Measurements from ENCODE around the gene TM4SF20.

Gene TM4SF20, protein sequence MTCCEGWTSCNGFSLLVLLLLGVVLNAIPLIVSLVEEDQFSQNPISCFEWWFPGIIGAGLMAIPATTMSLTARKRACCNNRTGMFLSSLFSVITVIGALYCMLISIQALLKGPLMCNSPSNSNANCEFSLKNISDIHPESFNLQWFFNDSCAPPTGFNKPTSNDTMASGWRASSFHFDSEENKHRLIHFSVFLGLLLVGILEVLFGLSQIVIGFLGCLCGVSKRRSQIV

DNA sequence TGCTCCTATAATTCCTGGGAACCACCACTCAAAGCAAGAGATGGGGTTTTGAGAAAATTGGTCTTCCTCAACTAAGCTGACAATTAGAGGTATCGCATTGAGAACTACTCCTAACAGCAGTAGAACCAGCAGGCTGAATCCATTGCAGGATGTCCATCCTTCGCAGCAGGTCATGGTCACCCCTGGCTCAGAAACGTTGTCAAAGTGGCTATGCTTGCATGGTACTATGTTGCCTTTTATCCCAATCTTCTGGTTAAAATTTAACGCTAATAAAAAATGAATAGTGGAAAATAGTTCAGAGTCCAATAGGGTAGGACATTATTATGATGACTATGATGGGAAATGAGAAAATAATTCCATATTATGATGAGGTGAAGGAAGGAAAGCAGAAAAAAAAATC lies at the start of gene TM4SF20:
TSS of gene TM4SF20 (minus strand) at position 212 of the 400 bp plus-strand sequence. CDS start at position 174, 38 bp downstream.
- no peak for DNase-seq

DNA sequence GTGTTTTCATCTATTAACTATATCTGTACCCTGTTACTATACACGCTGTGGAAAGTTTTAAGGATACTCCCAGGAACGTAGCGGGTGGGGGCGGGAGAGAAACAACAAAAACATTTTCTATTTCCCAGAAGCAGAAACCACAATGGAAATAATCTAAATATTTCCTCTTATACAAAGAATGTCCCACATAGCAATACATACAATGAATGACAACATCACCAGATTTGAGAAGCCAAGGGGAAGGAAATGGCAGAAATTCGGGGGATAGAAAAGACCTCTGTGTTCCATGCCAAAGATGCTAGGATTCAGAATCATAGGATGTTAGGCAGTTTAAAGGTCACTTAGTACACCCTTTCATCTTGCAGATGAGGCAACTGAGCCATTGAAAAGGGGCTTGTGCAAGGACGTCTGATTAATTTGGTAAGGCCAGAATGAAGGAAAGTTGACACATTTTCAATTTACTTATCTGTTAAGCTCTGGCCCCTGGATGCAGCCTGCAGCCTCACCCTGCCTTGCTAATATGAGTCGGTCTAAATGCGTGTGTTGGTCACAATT lies 49.7 kb upstream of the TM4SF20 start:
- DNase-seq = no peak

GRCh38 chr2:227423656-227424499 lies 44.8 kb upstream of the TM4SF20 start:
- DNase-seq = no peak

DNA sequence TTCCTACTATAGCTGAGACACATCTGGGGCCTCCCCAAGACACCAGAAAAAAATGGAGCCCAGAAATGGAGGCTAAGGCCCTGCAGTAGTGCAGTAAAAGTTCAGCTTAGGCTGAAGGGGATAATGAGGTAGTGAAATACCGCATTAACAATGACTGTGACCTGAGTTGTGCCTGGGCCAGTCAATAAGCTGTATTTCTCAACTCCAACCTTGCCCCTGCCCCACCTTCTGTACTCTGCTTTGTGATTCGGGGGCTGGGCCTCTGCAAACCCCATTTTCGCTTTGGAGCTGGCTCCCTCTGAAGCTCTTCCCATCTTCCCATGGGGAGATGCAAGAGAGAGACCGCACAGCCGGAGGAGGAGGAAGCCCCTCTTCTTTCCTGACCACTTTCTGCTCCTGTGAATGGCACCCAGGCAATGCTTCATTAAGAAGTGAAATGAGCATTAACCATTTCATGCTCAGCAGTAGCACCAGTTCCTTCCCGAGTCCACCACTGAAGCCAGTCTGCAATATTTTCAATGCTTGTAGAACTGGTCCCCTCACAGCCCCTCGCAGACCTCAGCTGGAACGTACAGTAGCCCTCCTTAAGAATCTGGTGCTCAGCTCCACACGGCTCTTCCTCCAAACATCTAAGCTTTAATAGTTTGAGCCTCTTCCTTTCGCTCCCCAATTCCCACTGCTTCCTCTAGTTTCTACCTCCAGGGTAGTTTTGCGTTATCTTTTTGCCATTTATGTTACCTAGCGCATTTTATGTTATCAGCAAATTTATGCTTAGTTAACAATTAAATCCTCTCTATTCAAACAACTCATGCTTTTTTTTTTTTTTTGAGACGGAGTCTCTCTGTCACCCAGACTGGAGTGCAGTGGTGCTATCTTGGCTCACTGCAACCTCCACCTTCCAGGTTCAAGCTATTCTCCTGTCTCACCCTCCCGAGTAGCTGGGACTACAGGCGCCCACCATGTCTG lies 41.3 kb upstream of the TM4SF20 start:
- DNase-seq = no peak

- DNase-seq = no peak
Measured at GRCh38 chr2:227416701-227417100, 37.6 kb upstream of the TM4SF20 start.

- DNase-seq = no peak
Measured at GRCh38 chr2:227415538-227416424, 36.7 kb upstream of the TM4SF20 start.

DNA sequence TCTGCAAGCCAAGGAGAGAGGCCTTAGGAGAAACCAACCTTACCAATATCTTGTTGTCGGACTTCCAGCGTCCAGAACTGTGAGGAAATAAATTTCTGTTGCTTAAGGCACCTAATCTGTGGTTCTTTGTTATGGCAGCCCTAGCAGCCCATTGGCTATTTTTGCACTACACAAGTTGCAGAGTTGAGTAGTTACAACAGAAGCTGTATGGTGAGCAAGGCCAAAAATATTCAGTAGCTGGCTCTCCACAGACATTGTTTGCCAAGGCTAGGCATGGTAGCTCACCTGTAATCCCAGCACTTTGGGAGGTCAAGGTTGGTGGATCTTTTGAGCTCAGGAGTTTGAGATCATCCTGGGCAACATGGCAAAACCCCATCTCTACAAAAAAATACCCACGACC lies 35.7 kb upstream of the TM4SF20 start:
- no peak for DNase-seq

DNA sequence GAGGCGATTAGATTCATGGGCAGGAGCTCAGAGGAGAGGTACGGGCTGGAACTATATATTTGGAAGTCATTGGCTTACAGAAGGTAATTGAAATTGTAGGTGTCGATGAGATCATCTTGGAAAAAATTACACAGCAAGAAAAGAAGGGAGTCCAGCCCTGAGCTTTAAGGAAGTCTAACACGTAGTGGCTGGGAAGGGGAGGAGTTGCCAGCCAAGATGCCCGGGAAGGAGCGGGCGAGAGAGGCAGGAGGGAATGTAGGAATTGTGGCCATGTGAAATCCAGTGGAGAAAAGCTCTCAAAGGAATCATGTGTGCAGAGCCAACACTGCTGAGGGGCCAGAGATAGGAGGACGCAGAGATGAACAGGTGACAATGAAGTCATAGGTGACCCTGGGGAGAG lies 34.3 kb upstream of the TM4SF20 start:
- DNase-seq = no peak

DNA sequence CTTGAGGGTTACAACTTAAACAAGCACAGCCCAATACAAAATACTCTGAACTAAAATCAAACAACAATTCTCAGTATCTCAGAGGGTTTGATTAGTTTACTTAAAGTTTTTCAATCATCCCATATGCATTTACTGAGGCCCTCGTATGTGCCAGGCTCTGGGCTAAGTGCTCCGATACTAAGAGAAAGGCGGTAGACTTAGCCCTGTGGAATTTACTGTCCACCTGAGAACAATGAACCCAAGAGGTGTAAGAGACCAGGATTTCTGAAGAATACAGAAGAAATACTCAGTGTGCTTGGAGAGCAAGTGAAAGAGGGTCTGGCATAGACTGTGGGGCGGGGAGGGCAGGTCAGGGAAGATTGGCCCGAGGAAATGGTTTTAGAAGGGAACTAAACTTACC lies 33.8 kb upstream of the TM4SF20 start:
- DNase-seq = no peak

- no peak for DNase-seq
Measured at GRCh38 chr2:227411990-227412350, 32.9 kb upstream of the TM4SF20 start.

DNA sequence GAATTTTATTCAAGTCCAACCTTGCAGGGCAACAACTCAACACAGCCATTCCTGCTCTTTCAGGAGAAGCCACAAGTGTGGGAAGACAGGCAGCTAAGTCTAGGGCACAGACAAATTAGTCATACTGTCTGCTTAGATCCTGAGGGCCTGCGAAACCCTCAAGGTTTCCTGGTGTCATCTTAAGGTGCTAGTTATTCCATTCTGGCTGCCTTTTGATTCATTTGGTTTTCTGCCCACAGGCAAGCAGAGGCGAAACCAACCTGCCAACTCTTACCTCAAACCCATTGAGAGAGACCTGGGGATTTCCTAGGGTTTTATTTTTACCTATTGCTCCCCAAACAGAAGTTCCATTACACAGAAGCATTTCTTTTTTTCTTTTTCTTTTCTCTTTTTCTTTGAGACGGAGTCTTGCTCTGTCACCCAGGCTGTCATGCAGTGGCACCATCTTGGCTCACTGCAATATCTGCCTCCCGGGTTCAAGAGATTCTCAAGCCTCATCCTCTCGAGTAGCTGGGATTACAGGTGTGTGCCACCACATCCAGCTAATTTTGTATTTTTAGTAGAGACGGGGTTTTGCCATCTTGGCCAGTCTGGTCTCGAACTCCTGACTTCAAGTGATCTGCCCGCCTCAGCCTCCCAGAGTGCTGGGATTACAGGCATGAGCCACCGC lies 32.3 kb upstream of the TM4SF20 start:
- DNase-seq = peak; percentile 83

GRCh38 chr2:227410191-227410590 lies 31.1 kb upstream of the TM4SF20 start:
- DNase-seq = no peak

DNA sequence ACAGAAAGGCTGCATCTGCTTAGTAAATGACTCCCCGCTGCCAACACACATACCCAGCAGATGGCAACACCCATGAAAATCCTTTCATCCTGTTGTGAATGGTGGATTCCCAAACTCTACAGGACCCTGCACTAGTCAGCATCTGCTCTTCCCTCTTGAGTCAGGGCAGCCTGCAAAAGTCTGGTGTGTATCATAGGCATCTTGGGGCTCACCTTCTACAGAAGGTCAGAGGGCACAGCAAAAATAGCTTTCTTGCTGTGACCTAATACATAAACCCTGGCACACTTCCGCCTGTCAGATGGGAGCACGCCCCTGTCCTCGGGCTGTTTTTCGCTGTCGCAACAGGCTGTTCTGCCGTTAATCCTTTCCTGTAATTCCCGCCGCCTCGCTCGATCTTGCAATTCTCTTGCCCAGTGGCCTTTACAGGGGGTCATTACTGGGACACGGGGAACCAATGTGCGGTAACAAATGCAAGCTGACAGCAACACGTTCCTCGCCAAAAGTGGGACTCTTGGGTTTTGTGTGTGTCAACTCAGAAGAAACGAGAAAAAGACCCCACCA lies 28.6 kb upstream of the TM4SF20 start:
- DNase-seq = no peak

DNA sequence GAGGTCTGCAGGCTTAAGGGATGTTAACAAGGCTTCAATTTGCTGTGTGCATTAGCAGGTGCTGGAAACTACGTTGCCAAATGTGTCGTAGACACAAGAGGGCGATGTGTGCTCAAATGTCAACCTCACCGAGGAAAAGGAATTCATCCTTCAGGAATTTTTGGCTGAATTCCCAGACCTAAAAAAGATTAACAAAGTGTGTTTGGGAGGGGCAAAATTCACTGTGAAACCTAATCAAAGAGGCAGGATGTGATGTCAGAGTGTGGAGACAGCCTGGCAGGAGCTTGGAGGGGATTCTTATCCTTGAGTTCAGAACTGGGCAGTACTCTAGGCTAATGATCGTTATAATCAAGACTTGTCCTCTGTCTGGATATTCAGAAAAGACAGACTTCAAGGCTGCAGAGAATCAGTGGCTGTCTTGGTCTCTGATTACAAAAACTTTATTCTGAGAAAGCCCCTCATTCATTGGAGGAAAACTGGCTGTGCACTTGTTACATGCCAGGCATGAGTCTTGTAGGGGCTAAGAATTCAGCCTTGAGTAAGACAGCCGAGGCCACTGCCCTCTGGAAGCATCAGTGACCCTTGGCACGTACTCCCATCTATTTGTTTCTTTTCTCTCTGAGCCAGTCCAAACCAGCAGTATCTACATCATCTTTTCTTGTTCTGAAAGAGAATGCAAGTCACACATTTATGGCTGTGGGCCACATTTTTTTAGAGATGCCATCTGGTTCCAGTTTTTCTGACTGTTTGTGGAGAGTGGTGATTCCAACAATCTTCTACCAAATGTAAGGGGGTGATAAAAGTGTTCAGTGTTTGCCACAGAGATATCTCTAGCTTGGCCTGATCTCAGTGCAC lies 27.3 kb upstream of the TM4SF20 start:
- DNase-seq = no peak

DNA sequence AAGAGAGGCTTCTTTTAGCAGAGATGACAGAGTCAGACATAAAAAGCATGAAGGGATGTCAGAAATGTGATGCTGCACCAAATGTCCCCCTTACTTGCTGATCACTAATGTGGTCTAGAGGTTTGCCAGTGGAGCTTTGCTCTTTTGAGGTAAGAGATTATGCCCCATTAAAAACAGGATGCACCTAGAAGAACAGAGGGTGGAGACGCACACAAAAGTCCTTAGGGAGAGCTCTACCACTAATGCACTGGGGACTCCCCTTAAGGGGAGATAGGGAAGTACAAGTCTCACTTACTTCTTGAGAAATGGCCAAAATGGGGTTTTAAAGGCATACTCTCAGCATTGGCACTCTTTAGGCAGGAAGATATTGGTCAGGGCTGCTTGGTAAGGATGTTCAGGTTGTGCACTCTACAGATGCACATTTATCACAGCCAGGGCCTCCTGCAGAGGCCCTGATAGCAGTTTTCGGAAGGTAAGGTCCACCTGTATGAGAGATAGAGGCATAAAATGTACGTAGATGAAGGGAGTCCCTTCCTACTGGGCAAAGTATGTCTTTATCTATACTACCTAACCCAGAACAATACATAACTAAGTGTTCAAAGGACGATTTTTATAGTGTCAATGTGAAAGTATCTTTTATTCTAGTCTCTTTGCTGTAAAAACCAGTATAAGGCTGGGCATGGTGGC lies 25.6 kb upstream of the TM4SF20 start:
- DNase-seq = no peak

GRCh38 chr2:227402959-227403358 lies 23.9 kb upstream of the TM4SF20 start:
- DNase-seq = no peak

GRCh38 chr2:227402321-227402720 lies 23.2 kb upstream of the TM4SF20 start:
- DNase-seq = no peak

DNA sequence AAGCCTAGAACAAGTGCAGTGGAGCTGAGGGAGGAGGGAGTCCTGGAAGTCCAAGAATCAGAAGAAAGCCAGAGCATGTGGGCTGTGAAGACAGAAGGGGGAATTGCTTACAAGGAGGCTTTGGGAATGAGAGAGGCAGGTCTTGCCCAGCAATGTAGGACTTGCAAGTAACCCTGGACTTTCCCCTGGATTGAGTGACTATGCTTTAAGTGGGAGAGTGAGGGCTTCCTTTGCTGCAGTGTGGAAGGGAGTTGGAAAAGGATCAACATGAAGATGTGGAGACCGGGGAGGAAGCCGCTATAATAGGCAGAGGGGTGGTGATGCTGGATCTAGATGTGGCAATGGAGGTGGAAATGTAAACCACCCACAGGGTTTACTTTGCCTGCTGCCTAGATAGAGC lies 22.4 kb upstream of the TM4SF20 start:
- DNase-seq = no peak

Data from activated effector memory CD4-positive, alpha-beta T cell treated with anti-CD3 and anti-CD28 coated beads, Interleukin-2, amount 50 U/mL, for 16 hours (primary cell).